SK-N-SH treated with all-trans-retinoic acid at 6 μM for 48 hours (cell line): ENCODE measurements around the gene ASCC3.

Experiments used
- ARNTL ChIP-seq: fragments of 450-650 bp; formaldehyde crosslinking; IDR thresholded peaks from 2 replicates; pipeline ENCODE4 v1.5.0; 2020; ENCODE audit warnings: low read depth, mild to moderate bottlenecking, moderate library complexity, borderline replicate concordance
- CREB5 ChIP-seq: fragments of 250-450 bp; sonication (Bioruptor Pico); IDR thresholded peaks from 2 replicates; pipeline ENCODE4 v1.5.1; 2020; ENCODE audit warnings: low read depth, mild to moderate bottlenecking, moderate library complexity
- GLIS3 ChIP-seq: fragments of 250-450 bp; sonication (Bioruptor Pico); IDR thresholded peaks from 2 replicates; pipeline ENCODE4 v1.5.0; 2020; ENCODE audit warnings: mild to moderate bottlenecking, moderate library complexity
- ISL1 ChIP-seq: fragments of 250-450 bp; sonication (Bioruptor Pico); IDR thresholded peaks from 2 replicates; pipeline ENCODE4 v2.1.2; 2022; ENCODE audit warnings: mild to moderate bottlenecking, moderate library complexity
- RARB ChIP-seq: fragments of 250-450 bp; sonication (Bioruptor Pico); IDR thresholded peaks from 2 replicates; pipeline ENCODE4 v1.8.0; 2021; ENCODE audit warnings: mild to moderate bottlenecking, moderate library complexity
- TCF4 ChIP-seq: fragments of 250-450 bp; sonication (Bioruptor Pico); IDR thresholded peaks from 2 replicates; pipeline ENCODE4 v1.8.0; 2021; ENCODE audit warnings: mild to moderate bottlenecking, moderate library complexity, borderline replicate concordance
- ZC3H10 ChIP-seq: fragments of 250-450 bp; sonication (Bioruptor Pico); IDR thresholded peaks from 2 replicates; pipeline ENCODE4 v1.5.1; 2021; ENCODE audit warnings: mild to moderate bottlenecking, moderate library complexity
- ZFP3 ChIP-seq: fragments of 250-450 bp; sonication (Bioruptor Pico); IDR thresholded peaks from 2 replicates; pipeline ENCODE4 v1.5.0; 2020; ENCODE audit warnings: mild to moderate bottlenecking, moderate library complexity
- ZFP30 ChIP-seq: fragments of 450-650 bp; formaldehyde crosslinking; IDR thresholded peaks from 2 replicates; pipeline ENCODE4 v1.5.0; 2022; ENCODE audit warnings: mild to moderate bottlenecking, moderate library complexity
- TF ChIP-seq, protein P1 (sequence below): fragments of 250-450 bp; sonication (Bioruptor Pico); IDR thresholded peaks from 2 replicates; pipeline ENCODE4 v1.8.0; 2020; ENCODE audit warnings: mild to moderate bottlenecking, moderate library complexity, borderline replicate concordance

DNA sequence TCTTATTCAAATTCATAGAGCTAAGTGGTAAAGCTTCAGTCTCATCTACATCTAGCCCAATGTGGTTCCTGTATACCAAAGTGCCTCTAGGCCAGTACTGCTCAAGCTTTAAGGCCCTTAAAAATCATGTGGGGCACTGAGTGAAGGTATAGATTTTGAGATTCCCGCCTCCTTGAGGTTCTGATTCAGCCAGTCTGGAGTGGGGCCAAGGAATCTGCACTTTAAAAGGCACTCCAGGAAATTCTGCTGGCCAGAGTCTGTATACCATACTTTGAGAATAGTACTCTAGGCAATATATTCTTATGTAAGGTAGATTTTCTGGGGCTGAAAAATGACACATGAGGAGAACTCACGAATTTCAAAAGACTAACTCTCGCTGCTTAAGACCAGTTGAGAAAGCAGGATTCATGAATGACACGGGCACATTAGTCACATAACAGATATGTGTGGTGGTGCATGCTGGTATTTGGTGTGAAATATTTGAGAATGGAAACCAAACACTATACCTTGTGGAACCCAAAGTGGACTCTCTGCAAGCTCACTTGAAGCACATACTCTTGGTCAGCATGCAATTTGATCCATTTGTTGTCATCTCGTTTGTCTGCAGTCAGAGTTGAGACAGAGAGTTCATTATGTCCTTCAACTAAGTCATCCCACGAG, 368.8 kb downstream of the ASCC3 start:
- TF ChIP-seq RARB (CRISPR knock-in tag) (no peak), ISL1 (CRISPR knock-in tag) (no peak), ZFP30 (CRISPR knock-in tag) (no peak), CREB5 (CRISPR knock-in tag) (no peak), GLIS3 (no peak), ARNTL (CRISPR knock-in tag) (no peak), ZFP3 (no peak), TCF4 (CRISPR knock-in tag) (no peak), ZC3H10 (CRISPR knock-in tag) (no peak)
- TF ChIP-seq, protein P1, sequence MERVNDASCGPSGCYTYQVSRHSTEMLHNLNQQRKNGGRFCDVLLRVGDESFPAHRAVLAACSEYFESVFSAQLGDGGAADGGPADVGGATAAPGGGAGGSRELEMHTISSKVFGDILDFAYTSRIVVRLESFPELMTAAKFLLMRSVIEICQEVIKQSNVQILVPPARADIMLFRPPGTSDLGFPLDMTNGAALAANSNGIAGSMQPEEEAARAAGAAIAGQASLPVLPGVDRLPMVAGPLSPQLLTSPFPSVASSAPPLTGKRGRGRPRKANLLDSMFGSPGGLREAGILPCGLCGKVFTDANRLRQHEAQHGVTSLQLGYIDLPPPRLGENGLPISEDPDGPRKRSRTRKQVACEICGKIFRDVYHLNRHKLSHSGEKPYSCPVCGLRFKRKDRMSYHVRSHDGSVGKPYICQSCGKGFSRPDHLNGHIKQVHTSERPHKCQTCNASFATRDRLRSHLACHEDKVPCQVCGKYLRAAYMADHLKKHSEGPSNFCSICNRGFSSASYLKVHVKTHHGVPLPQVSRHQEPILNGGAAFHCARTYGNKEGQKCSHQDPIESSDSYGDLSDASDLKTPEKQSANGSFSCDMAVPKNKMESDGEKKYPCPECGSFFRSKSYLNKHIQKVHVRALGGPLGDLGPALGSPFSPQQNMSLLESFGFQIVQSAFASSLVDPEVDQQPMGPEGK, result no peak
